ENCODE measurements around the gene TRAPPC8.

- TF ChIP-seq CTCF (IDR thresholded peaks at IDR 0.05) (no peak), EZH2phosphoT487 (IDR thresholded peaks at IDR 0.05) (no peak), EZH2 (IDR thresholded peaks at IDR 0.05) (no peak)
These were observed 51.4 kb downstream of the TRAPPC8 start for GRCh38 chr18:31891566-31891965.

Measured in neural progenitor cell (in vitro differentiated cells).